ENCODE data around the gene EPS15. TPM values are rescaled to one million over a fixed set of nuclear protein-coding genes. Genes with fewer than 3 reads are reported as not detected.

The EPS15 gene
- total RNA-seq, 2 donors from 2014 or later: 123 to 197 TPM

DNA sequence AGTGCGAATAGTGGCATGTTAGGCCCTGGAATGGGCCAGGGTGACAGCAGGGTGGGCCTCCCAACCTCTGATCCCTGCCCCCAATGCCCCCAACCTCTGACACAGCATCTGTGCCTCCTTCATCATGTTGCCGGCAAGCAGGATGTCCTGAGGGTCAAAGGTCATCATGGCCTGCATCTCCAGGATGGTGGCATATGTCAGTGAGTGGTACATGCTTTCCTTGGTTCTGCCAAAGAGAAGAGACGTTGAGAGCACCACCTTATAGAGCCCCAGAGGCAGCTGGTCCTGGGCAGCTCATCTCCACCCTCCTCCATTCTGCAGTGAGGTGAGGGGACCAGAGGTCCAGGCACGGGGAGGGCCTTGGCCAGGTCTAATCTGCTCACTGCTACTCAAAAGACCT is 206.3 kb downstream of the EPS15 start:
- TF ChIP-seq CTCF (IDR thresholded peaks at IDR 0.05): no peak
- Histone ChIP-seq H3K9me3 (no peaks in the 10 kb centered on the region), H3K4me3 (no peak overlapping the region), H3K27ac (no peak overlapping the region), H3K36me3 (no peaks in the 10 kb centered on the region), H3K4me1 (ENCODE audit: control insufficient read depth in 1 of 2, low read depth in 2 of 2) (peaks cover 6 to 14% of the 10 kb centered on the region in 2 donors), H3K27me3 (replicated peaks; ENCODE audit: insufficient read depth) (no peaks in the 10 kb centered on the region)
- DNase-seq (ENCODE audit: low spot score): no peak
- ATAC-seq (ENCODE audit: insufficient number of reproducible peaks, low FRiP score, low read depth): no peak

DNA sequence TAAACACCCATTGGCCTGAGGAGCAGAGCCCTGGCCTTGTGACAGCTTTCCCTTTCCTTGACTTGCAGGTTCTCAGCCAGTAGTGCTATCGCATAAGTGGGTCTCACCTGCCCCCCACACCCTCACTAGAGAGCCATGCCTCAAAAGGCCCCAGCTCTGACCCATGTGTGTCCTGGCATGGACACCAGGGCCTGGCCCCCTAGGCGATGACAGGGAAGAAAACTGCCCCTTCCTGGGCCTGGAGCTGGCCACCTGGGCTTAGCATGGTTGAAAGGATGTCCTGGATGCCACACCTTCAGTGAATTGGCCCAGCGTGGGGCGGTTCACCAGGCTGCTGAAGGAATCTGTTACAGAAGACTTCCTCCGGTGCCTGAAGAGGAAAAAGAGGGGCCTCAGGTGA is 207.2 kb downstream of the EPS15 start:
- H3K27me3 ChIP-seq (replicated peaks; ENCODE audit: insufficient read depth): no peaks in the 10 kb centered on the region
- no peaks in the 10 kb centered on the region for H3K9me3 ChIP-seq
- H3K36me3 ChIP-seq: no peaks in the 10 kb centered on the region
- DNase-seq (ENCODE audit: low spot score) (no peak), ATAC-seq (ENCODE audit: insufficient number of reproducible peaks, low FRiP score, low read depth) (no peak)
- H3K4me1 ChIP-seq (ENCODE audit: control insufficient read depth in 1 of 2, low read depth in 2 of 2): peaks cover 6 to 14% of the 10 kb centered on the region in 2 donors
- H3K27ac ChIP-seq: no peak overlapping the region
- TF ChIP-seq CTCF (IDR thresholded peaks at IDR 0.05): no peak
- no peak overlapping the region for H3K4me3 ChIP-seq

GRCh38 chr1:51310871-51311613 is 208.0 kb downstream of the EPS15 start:
- TF ChIP-seq CTCF (IDR thresholded peaks at IDR 0.05): no peak
- peaks cover 6 to 14% of the 10 kb centered on the region in 2 donors for H3K4me1 ChIP-seq (ENCODE audit: control insufficient read depth in 1 of 2, low read depth in 2 of 2)
- H3K4me3 ChIP-seq: no peak overlapping the region
- DNase-seq (ENCODE audit: low spot score) (no peak), ATAC-seq (ENCODE audit: insufficient number of reproducible peaks, low FRiP score, low read depth) (no peak)
- H3K36me3 ChIP-seq: no peaks in the 10 kb centered on the region
- no peaks in the 10 kb centered on the region for H3K9me3 ChIP-seq
- no peak overlapping the region for H3K27ac ChIP-seq
- H3K27me3 ChIP-seq (replicated peaks; ENCODE audit: insufficient read depth): no peaks in the 10 kb centered on the region

- Histone ChIP-seq H3K4me1 (ENCODE audit: control insufficient read depth in 1 of 2, low read depth in 2 of 2) (peaks cover 6 to 7% of the 10 kb centered on the region in 2 donors), H3K9me3 (no peaks in the 10 kb centered on the region), H3K36me3 (no peaks in the 10 kb centered on the region), H3K4me3 (no peak overlapping the region), H3K27me3 (replicated peaks; ENCODE audit: insufficient read depth) (no peaks in the 10 kb centered on the region), H3K27ac (no peak overlapping the region)
- TF ChIP-seq CTCF (IDR thresholded peaks at IDR 0.05): no peak
- ATAC-seq (ENCODE audit: insufficient number of reproducible peaks, low FRiP score, low read depth): no peak
- no peak for DNase-seq (ENCODE audit: low spot score)
Measured at GRCh38 chr1:51309291-51309690, 209.8 kb downstream of the EPS15 start.

- H3K27ac ChIP-seq: no peak overlapping the region
- no peaks in the 10 kb centered on the region for H3K36me3 ChIP-seq
- no peak overlapping the region for H3K4me3 ChIP-seq
- H3K9me3 ChIP-seq: no peaks in the 10 kb centered on the region
- DNase-seq (ENCODE audit: low spot score): no peak
- H3K4me1 ChIP-seq (ENCODE audit: control insufficient read depth in 1 of 2, low read depth in 2 of 2): peaks cover under 1 to 5% of the 10 kb centered on the region in 2 donors
- TF ChIP-seq CTCF (IDR thresholded peaks at IDR 0.05): no peak
- H3K27me3 ChIP-seq (replicated peaks; ENCODE audit: insufficient read depth): no peaks in the 10 kb centered on the region
- no peak for ATAC-seq (ENCODE audit: insufficient number of reproducible peaks, low FRiP score, low read depth)
Measured at GRCh38 chr1:51308636-51309035, 210.4 kb downstream of the EPS15 start.

All from thoracic aorta (tissue), 2 donors.